Gastroesophageal sphincter (tissue), 3 donors: ENCODE data around the gene BMI1.

Experiments
- CTCF ChIP-seq, 4 experiments: fragments of 200-600 bp in 2 of 4; fragments of 450-650 bp in 2 of 4; sonication (generic) in 1 of 4; IDR thresholded peaks; one replicate each; pipeline ENCODE4 v1.5.1; 2017 to 2019; ENCODE audit warnings: antibody characterized with exemption in 4 of 4, mild to moderate bottlenecking in 2 of 4, moderate library complexity in 2 of 4
- POLR2A ChIP-seq, 2 donors: fragments of 450-650 bp; IDR thresholded peaks; one replicate each; pipeline ENCODE4 v1.6.1; 2017; ENCODE audit warnings: antibody characterized with exemption in 2 of 2, mild to moderate bottlenecking in 2 of 2, moderate library complexity in 1 of 2
- POLR2AphosphoS5 ChIP-seq: sonication (generic); formaldehyde crosslinking; IDR thresholded peaks from one replicate; pipeline ENCODE4 v1.6.1; 2017; ENCODE audit warnings: antibody characterized with exemption

GRCh38 chr10:22305721-22306120, 15.2 kb upstream of the BMI1 start:
- TF ChIP-seq CTCF (IDR thresholded peaks at IDR 0.05) (no peak), POLR2A (IDR thresholded peaks at IDR 0.05) (no peak), POLR2AphosphoS5 (no peak)
